Loucy (cell line): ENCODE results near the gene SNX7.

Experiments used
- H2AFZ ChIP-seq: fragments of 200-600 bp; sonication (generic); 2 replicates; pipeline ENCODE4 v1.6.0; 2016; ENCODE audit warnings: antibody characterized with exemption, mild to moderate bottlenecking, low read length, moderate library complexity
- H3F3A ChIP-seq: fragments of 200-600 bp; 2 replicates; pipeline ENCODE4 v1.6.0; 2016; ENCODE audit warnings: antibody characterized with exemption, low read depth, mild to moderate bottlenecking
- H3K27me3 ChIP-seq: fragments of 200-600 bp; sonication (generic); 2 replicates; pipeline ENCODE4 v1.6.1; 2014; ENCODE audit warnings: low read length, mild to moderate bottlenecking; ENCODE audit not compliant: insufficient read depth, poor library complexity, severe bottlenecking
- H3K36me3 ChIP-seq: fragments of 200-600 bp; sonication (generic); 2 replicates; pipeline ENCODE4 v1.6.1; 2016; ENCODE audit warnings: low read length; ENCODE audit not compliant: insufficient read depth
- H3K4me1 ChIP-seq: fragments of 200-600 bp; sonication (generic); 2 replicates; pipeline ENCODE4 v1.5.1; 2014; ENCODE audit warnings: low read length, mild to moderate bottlenecking; ENCODE audit not compliant: insufficient read depth, poor library complexity, severe bottlenecking
- H3K4me2 ChIP-seq: fragments of 200-600 bp; sonication (generic); 2 replicates; pipeline ENCODE4 v1.6.0; 2014; ENCODE audit warnings: antibody characterized with exemption, low read length, low read depth, mild to moderate bottlenecking; ENCODE audit not compliant: poor library complexity, severe bottlenecking
- H3K4me3 ChIP-seq: fragments of 200-600 bp; sonication (generic); 2 replicates; pipeline ENCODE4 v1.5.1; 2014; ENCODE audit warnings: low read length, mild to moderate bottlenecking, mixed read lengths; ENCODE audit not compliant: poor library complexity, severe bottlenecking
- H3K79me2 ChIP-seq: fragments of 200-600 bp; sonication (generic); 2 replicates; pipeline ENCODE4 v1.6.1; 2014; ENCODE audit warnings: low read length; ENCODE audit not compliant: insufficient read depth
- H3K9ac ChIP-seq: fragments of 200-600 bp; sonication (generic); 2 replicates; pipeline ENCODE4 v1.6.0; 2014; ENCODE audit warnings: mild to moderate bottlenecking, low read depth, low read length, moderate library complexity; ENCODE audit not compliant: poor library complexity, severe bottlenecking
- H3K9me2 ChIP-seq: fragments of 200-600 bp; sonication (generic); replicated peaks from 2 replicates; pipeline ENCODE4 v1.6.1; 2016; ENCODE audit warnings: low read depth, low read length, mixed read lengths
- H3K9me3 ChIP-seq: fragments of 200-600 bp; sonication (generic); 2 replicates; pipeline ENCODE4 v1.6.1; 2014; ENCODE audit warnings: mild to moderate bottlenecking, antibody characterized with exemption, low read length, low read depth; ENCODE audit not compliant: insufficient read depth
- H4K20me1 ChIP-seq: fragments of 200-600 bp; sonication (generic); 2 replicates; pipeline ENCODE4 v1.6.0; 2014; ENCODE audit warnings: antibody characterized with exemption, low read length, mild to moderate bottlenecking; ENCODE audit not compliant: insufficient read depth, poor library complexity, severe bottlenecking
- EZH2phosphoT487 ChIP-seq: fragments of 200-600 bp; IDR thresholded peaks from 2 replicates; pipeline ENCODE4 v1.6.1; 2018; ENCODE audit warnings: antibody characterized with exemption, mild to moderate bottlenecking, moderate library complexity, borderline replicate concordance
- TF ChIP-seq, protein P1 (sequence below): fragments of 200-600 bp; sonication (generic); conservative IDR thresholded peaks from 2 replicates; pipeline ENCODE4 v1.5.1; 2014; ENCODE audit warnings: mild to moderate bottlenecking, antibody characterized with exemption, low read length

The SNX7 gene

GRCh38 chr1:98644510-98644909, 17.0 kb upstream of the SNX7 start:
- Histone ChIP-seq H3K4me2 (no peak overlapping the region), H3K79me2 (no peaks in the 10 kb centered on the region), H4K20me1 (no peaks in the 10 kb centered on the region), H2AFZ (no peak overlapping the region), H3K4me3 (no peak overlapping the region), H3K27me3 (no peaks in the 10 kb centered on the region), H3K9me3 (no peaks in the 10 kb centered on the region), H3F3A (no peaks in the 10 kb centered on the region), H3K9me2 (no peaks in the 10 kb centered on the region), H3K4me1 (no peaks in the 10 kb centered on the region), H3K9ac (no peak overlapping the region), H3K36me3 (no peaks in the 10 kb centered on the region)
- TF ChIP-seq, protein P1, sequence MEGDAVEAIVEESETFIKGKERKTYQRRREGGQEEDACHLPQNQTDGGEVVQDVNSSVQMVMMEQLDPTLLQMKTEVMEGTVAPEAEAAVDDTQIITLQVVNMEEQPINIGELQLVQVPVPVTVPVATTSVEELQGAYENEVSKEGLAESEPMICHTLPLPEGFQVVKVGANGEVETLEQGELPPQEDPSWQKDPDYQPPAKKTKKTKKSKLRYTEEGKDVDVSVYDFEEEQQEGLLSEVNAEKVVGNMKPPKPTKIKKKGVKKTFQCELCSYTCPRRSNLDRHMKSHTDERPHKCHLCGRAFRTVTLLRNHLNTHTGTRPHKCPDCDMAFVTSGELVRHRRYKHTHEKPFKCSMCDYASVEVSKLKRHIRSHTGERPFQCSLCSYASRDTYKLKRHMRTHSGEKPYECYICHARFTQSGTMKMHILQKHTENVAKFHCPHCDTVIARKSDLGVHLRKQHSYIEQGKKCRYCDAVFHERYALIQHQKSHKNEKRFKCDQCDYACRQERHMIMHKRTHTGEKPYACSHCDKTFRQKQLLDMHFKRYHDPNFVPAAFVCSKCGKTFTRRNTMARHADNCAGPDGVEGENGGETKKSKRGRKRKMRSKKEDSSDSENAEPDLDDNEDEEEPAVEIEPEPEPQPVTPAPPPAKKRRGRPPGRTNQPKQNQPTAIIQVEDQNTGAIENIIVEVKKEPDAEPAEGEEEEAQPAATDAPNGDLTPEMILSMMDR = no peak
- TF ChIP-seq EZH2phosphoT487 = no peak

DNA sequence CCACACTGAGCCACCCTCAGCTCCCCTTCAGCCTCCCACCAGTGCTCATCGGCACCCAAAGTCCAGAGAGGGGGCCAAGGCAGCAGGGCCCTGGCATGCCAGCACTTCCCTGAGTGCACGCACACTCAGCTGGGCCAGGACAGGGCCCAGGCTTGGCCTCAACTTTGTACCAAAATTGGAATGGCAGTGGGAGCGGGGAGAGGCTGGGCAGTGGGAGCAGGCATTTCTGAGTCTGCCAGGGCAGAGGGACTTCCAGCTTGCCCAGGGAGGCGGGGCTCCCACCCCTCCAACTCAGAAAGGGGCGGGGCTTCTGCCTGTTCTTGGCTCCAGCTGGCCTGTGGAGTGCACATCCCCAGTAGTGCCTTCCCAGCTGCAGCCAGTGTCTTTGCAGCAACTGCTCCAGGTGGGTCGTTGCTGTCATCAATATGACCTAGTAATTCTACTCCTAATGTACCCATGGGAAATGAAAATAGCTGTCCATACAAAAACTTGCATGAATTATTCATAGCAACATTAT, 10.3 kb upstream of the SNX7 start:
- H3F3A ChIP-seq = no peaks in the 10 kb centered on the region
- no peaks in the 10 kb centered on the region for H3K4me1 ChIP-seq
- H3K9ac ChIP-seq = no peak overlapping the region
- H3K27me3 ChIP-seq = no peaks in the 10 kb centered on the region
- H2AFZ ChIP-seq = no peak overlapping the region
- H3K79me2 ChIP-seq = no peaks in the 10 kb centered on the region
- TF ChIP-seq, protein P1 = no peak
- TF ChIP-seq EZH2phosphoT487 = no peak
- no peaks in the 10 kb centered on the region for H4K20me1 ChIP-seq
- no peak overlapping the region for H3K4me2 ChIP-seq
- H3K36me3 ChIP-seq = no peaks in the 10 kb centered on the region
- H3K4me3 ChIP-seq = no peak overlapping the region
- no peaks in the 10 kb centered on the region for H3K9me2 ChIP-seq
- H3K9me3 ChIP-seq = no peaks in the 10 kb centered on the region

GRCh38 chr1:98653123-98653522, 8.4 kb upstream of the SNX7 start:
- H3K4me2 ChIP-seq = no peak overlapping the region
- H3K79me2 ChIP-seq = no peaks in the 10 kb centered on the region
- no peak overlapping the region for H2AFZ ChIP-seq
- H3K9me2 ChIP-seq = no peaks in the 10 kb centered on the region
- no peaks in the 10 kb centered on the region for H3K27me3 ChIP-seq
- H3F3A ChIP-seq = no peaks in the 10 kb centered on the region
- no peaks in the 10 kb centered on the region for H4K20me1 ChIP-seq
- no peaks in the 10 kb centered on the region for H3K36me3 ChIP-seq
- no peaks in the 10 kb centered on the region for H3K4me1 ChIP-seq
- H3K9ac ChIP-seq = no peak overlapping the region
- no peak overlapping the region for H3K4me3 ChIP-seq
- TF ChIP-seq, protein P1 = no peak
- no peak for TF ChIP-seq EZH2phosphoT487
- no peaks in the 10 kb centered on the region for H3K9me3 ChIP-seq
